ENCODE measurements around the gene NFATC2. TPM values are rescaled to one million over a fixed set of nuclear protein-coding genes. Genes with fewer than 3 reads are reported as not detected.
"Not testable (repeated sequence)": the region's sequence is repeated elsewhere in the genome, so short reads cannot be mapped to it uniquely, and the experiment has no call there.

Gene NFATC2
- total RNA-seq, 1 experiment from 2014 or later: 0.34 TPM

- DNase-seq (ENCODE audit: low read depth): no peak
- in situ Hi-C loops (cut with HindIII; ENCODE audit: low pct_unique_long_range_greater_than_20kb, low sequenced_read_pairs): no loop called here
These were observed 28.4 kb upstream of the NFATC2 start for GRCh38 chr20:51570739-51571459.

GRCh38 chr20:51569815-51570738 lies 27.6 kb upstream of the NFATC2 start:
- in situ Hi-C loops (cut with HindIII; ENCODE audit: low pct_unique_long_range_greater_than_20kb, low sequenced_read_pairs): no loop called here
- DNase-seq (ENCODE audit: low read depth): no peak

GRCh38 chr20:51568533-51568932 lies 26.0 kb upstream of the NFATC2 start:
- in situ Hi-C loops (cut with HindIII; ENCODE audit: low pct_unique_long_range_greater_than_20kb, low sequenced_read_pairs); DNase-seq (ENCODE audit: low read depth): not testable (repeated sequence)

- in situ Hi-C loops (cut with HindIII; ENCODE audit: low pct_unique_long_range_greater_than_20kb, low sequenced_read_pairs): no loop called here
- no peak for DNase-seq (ENCODE audit: low read depth)
These were observed 25.1 kb upstream of the NFATC2 start for GRCh38 chr20:51567622-51568021.

GRCh38 chr20:51566594-51566993 lies 24.1 kb upstream of the NFATC2 start:
- in situ Hi-C loops (cut with HindIII; ENCODE audit: low pct_unique_long_range_greater_than_20kb, low sequenced_read_pairs): no loop called here
- no peak for DNase-seq (ENCODE audit: low read depth)

GRCh38 chr20:51565298-51566144 lies 23.0 kb upstream of the NFATC2 start:
- DNase-seq (ENCODE audit: low read depth): no peak
- in situ Hi-C loops (cut with HindIII; ENCODE audit: low pct_unique_long_range_greater_than_20kb, low sequenced_read_pairs): no loop called here

GRCh38 chr20:51563486-51564332 lies 21.2 kb upstream of the NFATC2 start:
- in situ Hi-C loops (cut with HindIII; ENCODE audit: low pct_unique_long_range_greater_than_20kb, low sequenced_read_pairs): no loop called here
- DNase-seq (ENCODE audit: low read depth): peak; percentile 86

GRCh38 chr20:51563174-51563485 lies 20.6 kb upstream of the NFATC2 start:
- no peak for DNase-seq (ENCODE audit: low read depth)
- in situ Hi-C loops (cut with HindIII; ENCODE audit: low pct_unique_long_range_greater_than_20kb, low sequenced_read_pairs): no loop called here

GRCh38 chr20:51562332-51563173 lies 20.0 kb upstream of the NFATC2 start:
- in situ Hi-C loops (cut with HindIII; ENCODE audit: low pct_unique_long_range_greater_than_20kb, low sequenced_read_pairs): no loop called here
- peak; percentile 82 for DNase-seq (ENCODE audit: low read depth)

GRCh38 chr20:51562027-51562331 lies 19.5 kb upstream of the NFATC2 start:
- in situ Hi-C loops (cut with HindIII; ENCODE audit: low pct_unique_long_range_greater_than_20kb, low sequenced_read_pairs): no loop called here

GRCh38 chr20:51560550-51561307 lies 18.2 kb upstream of the NFATC2 start:
- in situ Hi-C loops (cut with HindIII; ENCODE audit: low pct_unique_long_range_greater_than_20kb, low sequenced_read_pairs): no loop called here
- no peak for DNase-seq (ENCODE audit: low read depth)

More at GRCh38 chr20:51562027-51562331, 19.5 kb upstream of the NFATC2 start:
- DNase-seq (ENCODE audit: low read depth): no peak

GRCh38 chr20:51560042-51560441 lies 17.5 kb upstream of the NFATC2 start:
- DNase-seq (ENCODE audit: low read depth): no peak
- in situ Hi-C loops (cut with HindIII; ENCODE audit: low pct_unique_long_range_greater_than_20kb, low sequenced_read_pairs): no loop called here

GRCh38 chr20:51554538-51555165 lies 12.1 kb upstream of the NFATC2 start:
- DNase-seq (ENCODE audit: low read depth): peak; percentile 27
- in situ Hi-C loops (cut with HindIII; ENCODE audit: low pct_unique_long_range_greater_than_20kb, low sequenced_read_pairs): no loop called here

GRCh38 chr20:51553897-51554486 lies 11.5 kb upstream of the NFATC2 start:
- no peak for DNase-seq (ENCODE audit: low read depth)
- in situ Hi-C loops (cut with HindIII; ENCODE audit: low pct_unique_long_range_greater_than_20kb, low sequenced_read_pairs): no loop called here

- in situ Hi-C loops (cut with HindIII; ENCODE audit: low pct_unique_long_range_greater_than_20kb, low sequenced_read_pairs): no loop called here
- no peak for DNase-seq (ENCODE audit: low read depth)
These were observed 8.7 kb upstream of the NFATC2 start for GRCh38 chr20:51551186-51551585.

GRCh38 chr20:51549474-51549873 lies 7.0 kb upstream of the NFATC2 start:
- in situ Hi-C loops (cut with HindIII; ENCODE audit: low pct_unique_long_range_greater_than_20kb, low sequenced_read_pairs): no loop called here
- DNase-seq (ENCODE audit: low read depth): no peak
